WERI-Rb-1 (cell line): Measurements from ENCODE around the gene C11orf21.
A peak's percentile ranks its signal among the peaks of the same experiment; 100 is the strongest.
"Not testable (repeated sequence)": the region's sequence is repeated elsewhere in the genome, so short reads cannot be mapped to it uniquely, and the experiment has no call there.

Experiments
- DNase-seq: peaks from one replicate; pipeline ENCODE4 v3.0.0-alpha.2; 2020
- H3K27ac ChIP-seq: fragments of 250-450 bp; sonication (Bioruptor Pico); 2 replicates; pipeline ENCODE4 v1.5.1; 2020; ENCODE audit warnings: mild to moderate bottlenecking, moderate library complexity
- H3K27me3 ChIP-seq: fragments of 250-450 bp; sonication (Bioruptor Pico); 2 replicates; pipeline ENCODE4 v1.5.1; 2021; ENCODE audit warnings: mild to moderate bottlenecking, low read depth, moderate library complexity; ENCODE audit not compliant: insufficient read depth, severe bottlenecking
- H3K36me3 ChIP-seq: fragments of 250-450 bp; sonication (Bioruptor Pico); 2 replicates; pipeline ENCODE4 v1.5.1; 2020; ENCODE audit warnings: mild to moderate bottlenecking, moderate library complexity
- H3K4me3 ChIP-seq: 2 replicates; pipeline ENCODE4 v1.5.1; 2011; ENCODE audit warnings: low read depth, mild to moderate bottlenecking, control low read depth, low read length
- H3K9me3 ChIP-seq: fragments of 250-450 bp; sonication (Bioruptor Pico); 2 replicates; pipeline ENCODE4 v1.5.1; 2021; ENCODE audit warnings: mild to moderate bottlenecking, moderate library complexity; ENCODE audit not compliant: severe bottlenecking
- TF ChIP-seq, protein P1 (sequence below): IDR thresholded peaks from 2 replicates; pipeline ENCODE4 v1.5.1; 2011; ENCODE audit warnings: low read depth, mild to moderate bottlenecking, control low read depth, inconsistent platforms, low read length

C11orf21 gene

DNA sequence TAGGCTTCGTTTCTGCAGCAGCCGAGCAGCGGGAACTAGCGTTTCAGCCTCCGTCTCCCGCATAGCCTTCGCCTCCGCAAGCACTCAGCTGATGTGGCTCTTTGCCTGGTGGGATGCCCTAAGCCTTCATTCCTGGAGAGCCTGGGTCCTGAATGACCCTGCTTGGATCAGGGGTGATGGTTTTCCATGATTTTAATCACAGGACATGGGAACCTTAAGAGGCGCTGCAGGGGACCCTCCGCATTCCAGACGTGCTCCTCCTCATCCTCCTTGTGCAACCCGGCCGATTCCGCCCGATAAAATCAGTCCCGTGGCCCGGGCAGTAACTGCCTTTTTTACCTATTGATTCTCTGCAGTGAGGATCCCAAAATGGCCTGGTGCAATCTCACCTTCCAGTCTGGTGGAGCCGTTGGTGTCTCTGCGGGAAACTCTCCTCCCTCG, 8.2 kb downstream of the C11orf21 start:
- DNase-seq = no peak
- Histone ChIP-seq H3K27me3 (peaks cover 64% of the 10 kb centered on the region), H3K36me3 (no peaks in the 10 kb centered on the region), H3K27ac (no peak overlapping the region), H3K9me3 (no peaks in the 10 kb centered on the region), H3K4me3 (no peak overlapping the region)
- TF ChIP-seq, protein P1, sequence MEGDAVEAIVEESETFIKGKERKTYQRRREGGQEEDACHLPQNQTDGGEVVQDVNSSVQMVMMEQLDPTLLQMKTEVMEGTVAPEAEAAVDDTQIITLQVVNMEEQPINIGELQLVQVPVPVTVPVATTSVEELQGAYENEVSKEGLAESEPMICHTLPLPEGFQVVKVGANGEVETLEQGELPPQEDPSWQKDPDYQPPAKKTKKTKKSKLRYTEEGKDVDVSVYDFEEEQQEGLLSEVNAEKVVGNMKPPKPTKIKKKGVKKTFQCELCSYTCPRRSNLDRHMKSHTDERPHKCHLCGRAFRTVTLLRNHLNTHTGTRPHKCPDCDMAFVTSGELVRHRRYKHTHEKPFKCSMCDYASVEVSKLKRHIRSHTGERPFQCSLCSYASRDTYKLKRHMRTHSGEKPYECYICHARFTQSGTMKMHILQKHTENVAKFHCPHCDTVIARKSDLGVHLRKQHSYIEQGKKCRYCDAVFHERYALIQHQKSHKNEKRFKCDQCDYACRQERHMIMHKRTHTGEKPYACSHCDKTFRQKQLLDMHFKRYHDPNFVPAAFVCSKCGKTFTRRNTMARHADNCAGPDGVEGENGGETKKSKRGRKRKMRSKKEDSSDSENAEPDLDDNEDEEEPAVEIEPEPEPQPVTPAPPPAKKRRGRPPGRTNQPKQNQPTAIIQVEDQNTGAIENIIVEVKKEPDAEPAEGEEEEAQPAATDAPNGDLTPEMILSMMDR = no peak

DNA sequence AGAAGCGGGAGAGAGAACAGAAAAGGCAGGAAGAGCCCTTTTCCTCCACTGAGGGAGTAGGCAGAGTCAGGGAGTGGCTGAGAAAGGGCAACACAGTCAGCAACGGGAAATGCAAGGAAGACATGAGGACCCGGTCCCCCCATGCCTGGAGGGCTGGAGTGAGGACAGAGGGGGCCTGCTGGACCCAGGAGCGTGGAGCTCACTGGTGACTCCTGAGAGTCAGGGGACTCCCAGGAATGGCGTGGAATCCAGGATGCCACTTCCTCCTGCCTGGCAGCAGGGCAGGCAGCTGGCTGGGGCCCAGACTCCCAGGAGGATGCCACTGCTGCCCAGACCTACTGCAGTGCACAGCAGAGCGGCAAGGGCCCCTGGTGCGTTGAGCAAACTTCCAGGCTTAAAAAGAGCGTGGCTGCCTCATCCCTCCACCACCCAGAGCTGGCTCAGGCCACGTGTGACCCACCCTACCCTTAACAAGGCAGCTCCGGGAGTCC, 11.3 kb downstream of the C11orf21 start:
- Histone ChIP-seq H3K4me3 (no peak overlapping the region), H3K9me3 (no peaks in the 10 kb centered on the region), H3K27me3 (peaks cover 61% of the 10 kb centered on the region), H3K27ac (no peak overlapping the region), H3K36me3 (no peaks in the 10 kb centered on the region)
- DNase-seq = peak; percentile 4
- TF ChIP-seq, protein P1 = no peak

DNA sequence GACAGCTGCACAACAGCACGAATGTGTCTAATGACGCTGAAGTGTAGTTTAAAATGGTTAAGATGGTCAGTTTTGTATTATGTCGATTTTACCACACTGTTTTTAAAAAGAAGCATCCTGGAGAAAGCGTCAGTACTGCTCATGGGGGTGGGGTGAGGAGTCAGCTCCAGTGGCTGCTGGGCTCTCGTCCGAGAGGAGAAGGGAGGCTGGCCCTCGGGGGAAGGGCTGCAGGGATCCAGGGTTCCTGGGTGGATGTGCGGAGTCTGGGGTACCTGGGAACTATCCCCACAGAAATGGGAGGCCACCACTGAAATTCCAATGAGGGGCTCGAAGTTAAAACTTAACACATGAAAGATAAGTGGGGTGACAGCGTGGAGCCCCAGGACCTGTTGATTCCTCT, 11.9 kb downstream of the C11orf21 start:
- H3K9me3 ChIP-seq = no peaks in the 10 kb centered on the region
- no peaks in the 10 kb centered on the region for H3K36me3 ChIP-seq
- H3K27me3 ChIP-seq = peaks cover 61% of the 10 kb centered on the region
- H3K27ac ChIP-seq = no peak overlapping the region
- no peak for DNase-seq
- TF ChIP-seq, protein P1 = no peak
- H3K4me3 ChIP-seq = no peak overlapping the region

DNA sequence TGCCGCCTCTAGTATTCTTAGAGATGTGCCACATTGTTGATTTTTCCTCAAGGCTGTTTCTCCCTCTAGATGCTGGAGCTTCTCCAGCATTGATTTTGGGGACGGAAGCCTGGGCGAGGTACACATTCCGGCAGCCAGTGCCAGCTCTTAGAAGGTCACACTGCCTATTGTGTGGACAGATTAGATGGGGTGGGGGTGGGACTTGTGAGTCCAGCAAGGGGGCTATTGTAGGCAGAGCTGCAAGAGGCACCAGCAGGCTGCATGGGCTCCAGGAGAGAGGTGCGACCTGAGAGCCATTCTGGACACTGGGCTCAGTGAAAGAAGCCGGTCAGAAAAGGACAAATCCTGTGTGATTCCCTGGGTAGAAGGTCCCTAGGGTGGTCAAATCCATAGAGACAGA, 12.4 kb downstream of the C11orf21 start:
- no peak for DNase-seq
- Histone ChIP-seq H3K36me3 (no peaks in the 10 kb centered on the region), H3K9me3 (no peaks in the 10 kb centered on the region), H3K27ac (no peak overlapping the region), H3K4me3 (no peak overlapping the region), H3K27me3 (peaks cover 61% of the 10 kb centered on the region)
- TF ChIP-seq, protein P1 = no peak

DNA sequence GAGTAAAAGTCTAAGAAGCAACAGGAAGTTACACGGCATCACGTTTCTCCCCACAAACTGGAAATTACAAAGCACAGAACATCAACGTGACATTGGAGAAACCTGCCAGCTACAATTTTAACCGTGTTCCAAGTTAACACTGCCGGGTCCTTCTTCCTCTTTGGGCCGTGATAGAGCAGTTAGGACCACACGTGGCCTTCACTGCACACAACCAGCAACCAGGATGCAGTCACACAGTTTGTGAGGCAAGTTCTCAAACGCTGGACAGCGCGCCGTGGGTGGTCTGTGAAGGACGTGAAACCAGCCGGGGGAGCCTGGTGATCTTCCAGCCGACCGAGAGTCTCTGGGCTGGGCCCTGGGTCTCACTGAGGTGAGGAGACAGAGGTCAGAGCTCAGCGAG, 14.6 kb downstream of the C11orf21 start:
- peak; percentile 5 for DNase-seq
- no peak overlapping the region for H3K4me3 ChIP-seq
- peaks cover 9% of the 10 kb centered on the region for H3K9me3 ChIP-seq
- no peak overlapping the region for H3K27ac ChIP-seq
- H3K36me3 ChIP-seq = no peaks in the 10 kb centered on the region
- TF ChIP-seq, protein P1 = no peak
- peaks cover 69% of the 10 kb centered on the region for H3K27me3 ChIP-seq

DNA sequence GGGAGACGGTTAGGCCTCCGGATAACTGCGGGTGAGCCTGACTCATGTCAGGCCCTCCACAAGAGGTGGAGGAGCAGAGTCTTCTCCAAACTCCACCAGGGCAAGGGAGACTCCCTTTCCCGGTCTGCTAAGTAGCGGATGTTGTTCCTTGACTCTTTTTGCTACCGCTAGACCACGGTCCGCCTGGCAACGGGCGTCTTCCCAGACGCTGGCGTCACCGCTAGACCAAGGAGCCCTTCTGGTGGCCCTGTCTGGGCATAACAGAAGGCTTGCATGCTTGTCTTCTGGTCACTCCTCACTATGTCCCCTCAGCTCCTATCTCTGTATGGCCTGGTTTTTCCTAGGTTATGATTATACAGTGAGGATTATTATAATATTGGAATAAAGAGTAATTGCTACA, 15.4 kb downstream of the C11orf21 start:
- not testable (repeated sequence) for H3K9me3 ChIP-seq, DNase-seq, H3K27ac ChIP-seq, H3K4me3 ChIP-seq, H3K36me3 ChIP-seq
- peaks cover 77% of the 10 kb centered on the region for H3K27me3 ChIP-seq
